Mesothelial cell of epicardium (in vitro differentiated cells): ENCODE measurements around the gene SPATA6. TPM values are rescaled to one million over a fixed set of nuclear protein-coding genes. Genes with fewer than 3 reads are reported as not detected.
A peak's percentile ranks its signal among the peaks of the same experiment; 100 is the strongest.
"Not testable (repeated sequence)": the region's sequence is repeated elsewhere in the genome, so short reads cannot be mapped to it uniquely, and the experiment has no call there.

Experiments
- DNase-seq, 2 experiments: peaks; one replicate each; pipeline ENCODE4 v3.0.0; 2021; ENCODE audit warnings: low spot score in 2 of 2; ENCODE audit not compliant: unreplicated experiment in 2 of 2
- H3K27ac Mint-ChIP-seq: 2 replicates; pipeline ENCODE4 v1.8.0; 2021; ENCODE audit warnings: mixed read lengths
- H3K27me3 Mint-ChIP-seq: 2 replicates; pipeline ENCODE4 v1.8.0; 2021; ENCODE audit warnings: low read depth, mixed read lengths
- H3K36me3 Mint-ChIP-seq: 2 replicates; pipeline ENCODE4 v1.8.0; 2021; ENCODE audit warnings: mixed read lengths
- H3K4me1 Mint-ChIP-seq: 2 replicates; pipeline ENCODE4 v1.8.0; 2021; ENCODE audit warnings: mixed read lengths
- H3K4me3 Mint-ChIP-seq: 2 replicates; pipeline ENCODE4 v1.8.0; 2021; ENCODE audit warnings: mild to moderate bottlenecking, moderate library complexity, mixed read lengths
- H3K9me3 Mint-ChIP-seq: 2 replicates; pipeline ENCODE4 v1.8.0; 2021; ENCODE audit warnings: mixed read lengths
- total RNA-seq: library from RNA; stranded (reverse); gene quantifications from 3 replicates; pipeline ENCODE4 v1.2.1, GENCODE V29; 2021
- TF ChIP-seq, protein P1 (sequence below): fragments of 200-600 bp; sonication (generic); IDR thresholded peaks from one replicate; pipeline ENCODE4 v1.5.0; 2021; ENCODE audit warnings: antibody characterized with exemption; ENCODE audit not compliant: unreplicated experiment

The SPATA6 gene
- total RNA-seq, 1 donor from 2014 or later: 17.9 TPM

DNA sequence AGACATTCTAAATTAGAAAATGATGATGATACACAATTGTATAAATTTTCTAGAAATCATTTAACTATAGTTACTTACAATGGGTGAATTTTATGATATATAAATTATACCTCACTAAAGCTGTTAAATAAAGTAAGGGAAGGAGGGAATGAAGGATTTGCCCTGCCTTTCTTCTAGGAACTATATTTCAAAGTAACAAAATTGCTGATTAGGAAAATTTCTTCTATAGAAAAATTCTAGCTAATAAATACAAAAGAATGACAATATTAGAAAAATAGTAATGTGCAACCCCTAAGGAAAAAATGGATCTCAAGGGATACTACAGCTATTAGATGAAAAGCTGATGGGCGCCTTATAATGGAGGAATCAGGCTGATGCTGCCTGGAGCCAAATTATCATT lies 23.1 kb downstream of the SPATA6 start:
- peaks cover 7% of the 10 kb centered on the region for H3K9me3 Mint-ChIP-seq
- H3K27me3 Mint-ChIP-seq: no peaks in the 10 kb centered on the region
- H3K4me1 Mint-ChIP-seq: no peaks in the 10 kb centered on the region
- TF ChIP-seq, protein P1, sequence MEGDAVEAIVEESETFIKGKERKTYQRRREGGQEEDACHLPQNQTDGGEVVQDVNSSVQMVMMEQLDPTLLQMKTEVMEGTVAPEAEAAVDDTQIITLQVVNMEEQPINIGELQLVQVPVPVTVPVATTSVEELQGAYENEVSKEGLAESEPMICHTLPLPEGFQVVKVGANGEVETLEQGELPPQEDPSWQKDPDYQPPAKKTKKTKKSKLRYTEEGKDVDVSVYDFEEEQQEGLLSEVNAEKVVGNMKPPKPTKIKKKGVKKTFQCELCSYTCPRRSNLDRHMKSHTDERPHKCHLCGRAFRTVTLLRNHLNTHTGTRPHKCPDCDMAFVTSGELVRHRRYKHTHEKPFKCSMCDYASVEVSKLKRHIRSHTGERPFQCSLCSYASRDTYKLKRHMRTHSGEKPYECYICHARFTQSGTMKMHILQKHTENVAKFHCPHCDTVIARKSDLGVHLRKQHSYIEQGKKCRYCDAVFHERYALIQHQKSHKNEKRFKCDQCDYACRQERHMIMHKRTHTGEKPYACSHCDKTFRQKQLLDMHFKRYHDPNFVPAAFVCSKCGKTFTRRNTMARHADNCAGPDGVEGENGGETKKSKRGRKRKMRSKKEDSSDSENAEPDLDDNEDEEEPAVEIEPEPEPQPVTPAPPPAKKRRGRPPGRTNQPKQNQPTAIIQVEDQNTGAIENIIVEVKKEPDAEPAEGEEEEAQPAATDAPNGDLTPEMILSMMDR: no peak
- H3K36me3 Mint-ChIP-seq: peaks cover 18% of the 10 kb centered on the region
- H3K27ac Mint-ChIP-seq: no peak overlapping the region
- H3K4me3 Mint-ChIP-seq: no peak overlapping the region
- DNase-seq: no peak

DNA sequence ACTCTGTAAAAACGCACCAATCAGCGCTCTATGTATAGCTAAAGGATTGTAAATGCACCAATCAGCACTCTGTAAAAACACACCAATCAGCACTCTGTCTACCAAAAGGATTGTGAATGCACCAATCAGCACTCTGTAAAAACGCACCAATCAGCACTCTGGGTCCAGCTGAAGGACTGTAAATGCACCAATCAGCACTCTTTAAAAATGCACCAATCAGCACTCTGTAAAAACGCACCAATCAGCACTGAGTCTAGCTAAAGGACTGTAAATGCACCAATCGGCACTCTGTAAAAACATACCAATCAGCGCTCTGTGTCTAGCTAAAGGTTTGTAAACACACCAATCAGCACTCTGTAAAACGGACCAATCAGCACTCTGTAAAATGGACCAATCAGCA lies 27.8 kb downstream of the SPATA6 start:
- peaks cover 19% of the 10 kb centered on the region for H3K9me3 Mint-ChIP-seq
- not testable (repeated sequence) for H3K27me3 Mint-ChIP-seq, DNase-seq, H3K27ac Mint-ChIP-seq, H3K4me3 Mint-ChIP-seq
- peaks cover 15% of the 10 kb centered on the region for H3K4me1 Mint-ChIP-seq
- H3K36me3 Mint-ChIP-seq: peaks cover 30% of the 10 kb centered on the region

- TF ChIP-seq, protein P1: no peak
- DNase-seq: no peak
- peaks cover 15% of the 10 kb centered on the region for H3K4me1 Mint-ChIP-seq
- H3K27ac Mint-ChIP-seq: peak overlapping the region; percentile 75
- peaks cover 26% of the 10 kb centered on the region for H3K9me3 Mint-ChIP-seq
- H3K4me3 Mint-ChIP-seq: no peak overlapping the region
- peaks cover 37% of the 10 kb centered on the region for H3K36me3 Mint-ChIP-seq
- H3K27me3 Mint-ChIP-seq: no peaks in the 10 kb centered on the region
Measured at GRCh38 chr1:48442864-48443619, 29.0 kb downstream of the SPATA6 start.

- H3K27me3 Mint-ChIP-seq, H3K4me3 Mint-ChIP-seq, DNase-seq, H3K27ac Mint-ChIP-seq: not testable (repeated sequence)
- Mint-ChIP-seq H3K36me3 (peaks cover 36% of the 10 kb centered on the region), H3K4me1 (peaks cover 15% of the 10 kb centered on the region), H3K9me3 (peaks cover 30% of the 10 kb centered on the region)
Measured at GRCh38 chr1:48440786-48441185, 31.2 kb downstream of the SPATA6 start.

GRCh38 chr1:48439380-48439779 lies 32.6 kb downstream of the SPATA6 start:
- H3K27me3 Mint-ChIP-seq: no peaks in the 10 kb centered on the region
- peaks cover 34% of the 10 kb centered on the region for H3K36me3 Mint-ChIP-seq
- peaks cover 28% of the 10 kb centered on the region for H3K9me3 Mint-ChIP-seq
- DNase-seq: no peak
- TF ChIP-seq, protein P1: no peak
- peaks cover 15% of the 10 kb centered on the region for H3K4me1 Mint-ChIP-seq
- no peak overlapping the region for H3K4me3 Mint-ChIP-seq
- no peak overlapping the region for H3K27ac Mint-ChIP-seq

DNA sequence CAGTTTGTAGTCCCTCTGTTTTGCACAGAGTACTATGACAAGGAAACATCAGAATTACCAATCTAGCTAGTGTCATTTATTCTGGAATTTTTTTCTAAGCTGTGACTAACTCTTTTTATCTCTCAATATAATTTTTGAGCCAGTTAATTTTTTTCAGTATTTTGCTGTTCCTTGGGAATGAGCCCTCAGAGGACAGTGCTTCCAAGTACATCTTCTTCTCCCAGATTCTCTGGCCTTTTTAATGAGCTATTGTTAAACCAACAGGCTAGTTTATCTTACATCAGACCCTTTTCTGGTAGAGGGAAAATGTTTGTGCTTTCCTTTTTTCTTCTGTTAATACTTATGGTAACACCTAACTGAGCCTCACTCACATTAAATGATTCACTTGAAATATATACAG lies 34.6 kb downstream of the SPATA6 start:
- H3K9me3 Mint-ChIP-seq: peaks cover 16% of the 10 kb centered on the region
- H3K27me3 Mint-ChIP-seq, DNase-seq, H3K4me1 Mint-ChIP-seq, H3K27ac Mint-ChIP-seq, H3K4me3 Mint-ChIP-seq: not testable (repeated sequence)
- peaks cover 22% of the 10 kb centered on the region for H3K36me3 Mint-ChIP-seq

DNA sequence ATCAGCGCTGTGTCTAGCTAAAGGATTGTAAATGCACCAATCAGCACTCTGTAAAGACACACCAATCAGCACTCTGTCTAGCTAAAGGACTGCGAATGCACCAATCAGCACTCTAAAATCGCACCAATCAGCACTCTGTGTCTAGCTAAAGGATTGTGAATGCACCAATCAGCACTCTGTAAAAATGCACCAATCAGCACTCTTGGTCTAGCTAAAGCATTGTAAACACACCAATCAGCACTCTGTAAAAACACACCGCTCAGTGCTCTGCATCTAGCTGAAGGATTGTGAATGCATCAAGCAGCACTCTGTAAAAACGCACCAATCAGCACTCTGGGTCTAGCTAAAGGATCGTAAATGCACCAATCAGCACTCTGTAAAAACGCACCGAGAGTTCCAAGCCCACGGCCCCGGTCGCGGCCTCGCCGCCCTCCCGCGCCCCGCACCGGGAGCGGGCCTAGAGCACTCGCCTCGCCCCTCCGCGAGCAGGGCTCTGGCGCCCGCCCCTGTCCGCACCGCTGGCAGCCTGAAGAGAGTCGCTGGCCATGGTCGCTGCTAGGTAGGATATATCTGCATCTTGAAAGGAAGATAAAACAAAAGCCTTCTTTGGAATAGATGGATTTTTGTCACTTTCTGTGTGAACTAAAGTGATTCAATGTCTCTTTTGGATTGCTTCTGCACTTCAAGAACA lies 36.5 kb downstream of the SPATA6 start:
- not testable (repeated sequence) for H3K4me1 Mint-ChIP-seq, DNase-seq, H3K27me3 Mint-ChIP-seq, H3K27ac Mint-ChIP-seq, H3K4me3 Mint-ChIP-seq
- Mint-ChIP-seq H3K36me3 (peaks cover 22% of the 10 kb centered on the region), H3K9me3 (peaks cover 25% of the 10 kb centered on the region)
